ENCODE results near the gene ENDOU. TPM values are rescaled to one million over a fixed set of nuclear protein-coding genes. Genes with fewer than 3 reads are reported as not detected.

ENDOU gene
- polyA plus RNA-seq, 1 of the 3 experiments (the other 2 are of a cell fraction), result not detected

DNA sequence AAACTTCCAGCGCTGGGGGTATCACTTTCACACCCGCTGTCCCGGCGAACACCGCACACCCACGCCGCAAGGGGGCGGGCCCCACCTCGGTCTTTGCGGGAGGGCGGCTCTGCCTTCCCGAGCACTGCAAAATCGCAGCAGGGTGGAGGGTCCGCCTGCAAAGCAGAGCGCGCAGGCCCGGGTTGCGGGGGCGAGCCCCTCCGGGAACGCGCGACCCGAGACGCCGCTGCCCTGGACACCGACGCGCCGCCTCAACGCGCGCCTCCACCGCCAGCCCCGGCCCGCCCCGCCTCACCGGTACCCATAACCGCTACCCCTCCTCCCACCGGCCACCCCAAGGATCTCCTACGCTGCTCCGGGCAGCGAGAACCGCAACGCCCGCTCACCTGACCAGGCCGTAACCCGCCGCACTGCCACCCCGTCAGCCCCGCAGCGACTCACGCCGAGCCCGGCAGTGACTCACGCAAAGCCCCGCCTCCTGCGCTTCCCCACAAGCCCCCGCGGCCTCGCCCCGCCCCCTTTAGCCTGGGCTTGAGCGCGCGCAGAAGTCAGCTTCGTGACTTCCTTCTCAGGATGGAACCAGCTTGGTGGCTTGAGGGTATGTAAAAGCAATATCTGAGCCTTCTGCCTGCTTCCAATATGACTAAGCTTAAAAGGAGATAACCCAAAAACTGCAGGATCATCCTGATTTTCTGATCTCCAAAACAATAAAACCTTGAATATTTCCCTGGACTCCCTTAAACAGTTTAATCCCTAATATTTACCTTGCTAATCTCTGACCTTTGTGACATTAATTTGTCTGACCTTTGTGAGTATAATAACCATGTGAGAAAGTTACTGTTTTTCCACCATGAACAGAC is 19.5 kb downstream of the ENDOU start, which contains the start of gene RPAP3:
Gene RPAP3 (minus strand): TSS at position 465 of the 860 bp plus-strand sequence. CDS start 3,190 bp downstream, outside the sequence.
- Histone ChIP-seq H4K20me1 (ENCODE audit: insufficient read depth) (no peaks in the 10 kb centered on the region), H3K27me3 (ENCODE audit: insufficient read depth) (no peaks in the 10 kb centered on the region), H3K79me2 (ENCODE audit: insufficient read depth) (peaks cover 36% of the 10 kb centered on the region), H3K9ac (peak within 1 kb of the TSS; percentile 73), H3K4me2 (peak within 1 kb of the TSS; percentile 76), H3K9me3 (no peaks in the 10 kb centered on the region), H3F3A (replicated peaks; ENCODE audit: insufficient read depth) (no peaks in the 10 kb centered on the region), H2AFZ (ENCODE audit: low read depth) (peak within 1 kb of the TSS; percentile 96), H3K4me3 (ENCODE audit: low read depth in 2 of 2, low read length in 1 of 2) (peak within 1 kb of the TSS; percentile 83 to 86), H3K4me1 (ENCODE audit: control insufficient read depth in 1 of 2, insufficient read depth in 2 of 2, low read depth in 1 of 2, low read length in 1 of 2) (peaks cover 0 to 5% of the 10 kb centered on the region in 2 experiments; a peak in 2 of 4 replicates), H3K27ac (ENCODE audit: low read depth in 2 of 2, low read length in 1 of 2) (peak within 1 kb of the TSS; percentile 61 to 84), H3K9me2 (no peaks in the 10 kb centered on the region), H3K36me3 (replicated peaks in 1 of 2; ENCODE audit: control insufficient read depth in 1 of 2, insufficient read depth in 2 of 2, low read length in 1 of 2) (peaks cover 8 to 11% of the 10 kb centered on the region in 2 experiments)
- DNase-seq, result peak; percentile 95
- CTCF ChIA-PET, result interaction anchor here (0.6 to 43.0 kb wide), 13 partner anchors 10 to 189 kb away, joined by 3 to 1294 read pairs (median 5); partner anchors contain the start of genes ENDOU, RAPGEF3 and SLC48A1
- 0% methylated on average over 20 of the region's 66 CpGs for WGBS (ENCODE audit: low lambda C conversion rate)
- POLR2A ChIA-PET, result interaction anchor here (0.8 to 1.0 kb wide), 3 partner anchors 20 to 140 kb away, joined by 3 to 7 read pairs (median 3); partner anchors contain the start of gene ENDOU
- TF ChIP-seq JUND (IDR thresholded peaks at IDR 0.05), result peak; percentile 40
- TF ChIP-seq NRF1 (IDR thresholded peaks at IDR 0.05; ENCODE audit: low read depth, low read length), result peak; percentile 69
- peak; percentile 14; the same call in 1 of the 2 replicates for TF ChIP-seq GABPA (IDR thresholded peaks at IDR 0.05; ENCODE audit: low read depth)
- peak; percentile 3 for TF ChIP-seq CHD2 (IDR thresholded peaks at IDR 0.05; ENCODE audit: low read length, partially characterized antibody)
- TF ChIP-seq TCF12 (IDR thresholded peaks at IDR 0.05), result no peak
- TF ChIP-seq POLR2AphosphoS5 (IDR thresholded peaks at IDR 0.05; ENCODE audit: low read depth, low read length), result peak; percentile 90
- TF ChIP-seq FOSL2 (IDR thresholded peaks at IDR 0.05; ENCODE audit: borderline replicate concordance, low read depth), result peak; percentile 68; the same call in 1 of the 2 replicates
- TF ChIP-seq, protein P1, sequence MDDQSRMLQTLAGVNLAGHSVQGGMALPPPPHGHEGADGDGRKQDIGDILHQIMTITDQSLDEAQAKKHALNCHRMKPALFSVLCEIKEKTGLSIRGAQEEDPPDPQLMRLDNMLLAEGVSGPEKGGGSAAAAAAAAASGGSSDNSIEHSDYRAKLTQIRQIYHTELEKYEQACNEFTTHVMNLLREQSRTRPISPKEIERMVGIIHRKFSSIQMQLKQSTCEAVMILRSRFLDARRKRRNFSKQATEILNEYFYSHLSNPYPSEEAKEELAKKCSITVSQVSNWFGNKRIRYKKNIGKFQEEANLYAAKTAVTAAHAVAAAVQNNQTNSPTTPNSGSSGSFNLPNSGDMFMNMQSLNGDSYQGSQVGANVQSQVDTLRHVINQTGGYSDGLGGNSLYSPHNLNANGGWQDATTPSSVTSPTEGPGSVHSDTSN (IDR thresholded peaks at IDR 0.05), result no peak
- TF ChIP-seq RFX5 (IDR thresholded peaks at IDR 0.05; ENCODE audit: low read length), result 0 out of 2 replicates have a peak, but pooled peaks have one; percentile 34
- TF ChIP-seq ELF1 (IDR thresholded peaks at IDR 0.05), result peak; percentile 51; the same call in 1 of the 2 replicates
- TF ChIP-seq TAF1 (IDR thresholded peaks at IDR 0.05; ENCODE audit: borderline replicate concordance, low read depth, low read length), result peak; percentile 81
- no peak for TF ChIP-seq RXRA (IDR thresholded peaks at IDR 0.05; ENCODE audit: borderline replicate concordance, low read depth)
- 0 out of 2 replicates have a peak, but pooled peaks have one; percentile 5 for TF ChIP-seq SMC3 (IDR thresholded peaks at IDR 0.05; ENCODE audit: low read depth, low read length)
- TF ChIP-seq MXI1 (IDR thresholded peaks at IDR 0.05; ENCODE audit: low read depth, low read length), result peak; percentile 80
- TF ChIP-seq, protein P2, sequence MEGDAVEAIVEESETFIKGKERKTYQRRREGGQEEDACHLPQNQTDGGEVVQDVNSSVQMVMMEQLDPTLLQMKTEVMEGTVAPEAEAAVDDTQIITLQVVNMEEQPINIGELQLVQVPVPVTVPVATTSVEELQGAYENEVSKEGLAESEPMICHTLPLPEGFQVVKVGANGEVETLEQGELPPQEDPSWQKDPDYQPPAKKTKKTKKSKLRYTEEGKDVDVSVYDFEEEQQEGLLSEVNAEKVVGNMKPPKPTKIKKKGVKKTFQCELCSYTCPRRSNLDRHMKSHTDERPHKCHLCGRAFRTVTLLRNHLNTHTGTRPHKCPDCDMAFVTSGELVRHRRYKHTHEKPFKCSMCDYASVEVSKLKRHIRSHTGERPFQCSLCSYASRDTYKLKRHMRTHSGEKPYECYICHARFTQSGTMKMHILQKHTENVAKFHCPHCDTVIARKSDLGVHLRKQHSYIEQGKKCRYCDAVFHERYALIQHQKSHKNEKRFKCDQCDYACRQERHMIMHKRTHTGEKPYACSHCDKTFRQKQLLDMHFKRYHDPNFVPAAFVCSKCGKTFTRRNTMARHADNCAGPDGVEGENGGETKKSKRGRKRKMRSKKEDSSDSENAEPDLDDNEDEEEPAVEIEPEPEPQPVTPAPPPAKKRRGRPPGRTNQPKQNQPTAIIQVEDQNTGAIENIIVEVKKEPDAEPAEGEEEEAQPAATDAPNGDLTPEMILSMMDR (IDR thresholded peaks at IDR 0.05), result peak; percentile 63
- TF ChIP-seq RCOR1 (IDR thresholded peaks at IDR 0.05; ENCODE audit: low read length), result no peak
- TF ChIP-seq TEAD4 (IDR thresholded peaks at IDR 0.05; ENCODE audit: borderline replicate concordance, insufficient read depth), result no peak
- no peak for TF ChIP-seq RAD21 (IDR thresholded peaks at IDR 0.05; ENCODE audit: low read length)
- TF ChIP-seq SIN3A (IDR thresholded peaks at IDR 0.05; ENCODE audit: borderline replicate concordance, low read depth, low read length), result 0 out of 2 replicates have a peak, but pooled peaks have one; percentile 20
- TF ChIP-seq, protein P3, sequence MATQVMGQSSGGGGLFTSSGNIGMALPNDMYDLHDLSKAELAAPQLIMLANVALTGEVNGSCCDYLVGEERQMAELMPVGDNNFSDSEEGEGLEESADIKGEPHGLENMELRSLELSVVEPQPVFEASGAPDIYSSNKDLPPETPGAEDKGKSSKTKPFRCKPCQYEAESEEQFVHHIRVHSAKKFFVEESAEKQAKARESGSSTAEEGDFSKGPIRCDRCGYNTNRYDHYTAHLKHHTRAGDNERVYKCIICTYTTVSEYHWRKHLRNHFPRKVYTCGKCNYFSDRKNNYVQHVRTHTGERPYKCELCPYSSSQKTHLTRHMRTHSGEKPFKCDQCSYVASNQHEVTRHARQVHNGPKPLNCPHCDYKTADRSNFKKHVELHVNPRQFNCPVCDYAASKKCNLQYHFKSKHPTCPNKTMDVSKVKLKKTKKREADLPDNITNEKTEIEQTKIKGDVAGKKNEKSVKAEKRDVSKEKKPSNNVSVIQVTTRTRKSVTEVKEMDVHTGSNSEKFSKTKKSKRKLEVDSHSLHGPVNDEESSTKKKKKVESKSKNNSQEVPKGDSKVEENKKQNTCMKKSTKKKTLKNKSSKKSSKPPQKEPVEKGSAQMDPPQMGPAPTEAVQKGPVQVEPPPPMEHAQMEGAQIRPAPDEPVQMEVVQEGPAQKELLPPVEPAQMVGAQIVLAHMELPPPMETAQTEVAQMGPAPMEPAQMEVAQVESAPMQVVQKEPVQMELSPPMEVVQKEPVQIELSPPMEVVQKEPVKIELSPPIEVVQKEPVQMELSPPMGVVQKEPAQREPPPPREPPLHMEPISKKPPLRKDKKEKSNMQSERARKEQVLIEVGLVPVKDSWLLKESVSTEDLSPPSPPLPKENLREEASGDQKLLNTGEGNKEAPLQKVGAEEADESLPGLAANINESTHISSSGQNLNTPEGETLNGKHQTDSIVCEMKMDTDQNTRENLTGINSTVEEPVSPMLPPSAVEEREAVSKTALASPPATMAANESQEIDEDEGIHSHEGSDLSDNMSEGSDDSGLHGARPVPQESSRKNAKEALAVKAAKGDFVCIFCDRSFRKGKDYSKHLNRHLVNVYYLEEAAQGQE (IDR thresholded peaks at IDR 0.05; ENCODE audit: low read depth, low read length), result no peak
- TF ChIP-seq, protein P4, sequence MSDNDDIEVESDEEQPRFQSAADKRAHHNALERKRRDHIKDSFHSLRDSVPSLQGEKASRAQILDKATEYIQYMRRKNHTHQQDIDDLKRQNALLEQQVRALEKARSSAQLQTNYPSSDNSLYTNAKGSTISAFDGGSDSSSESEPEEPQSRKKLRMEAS (IDR thresholded peaks at IDR 0.05; ENCODE audit: low read depth), result peak; percentile 70
